ENCODE data around the gene CARM1.

CARM1 gene

GRCh38 chr19:10870955-10871603 lies at the start of gene CARM1:
Gene CARM1, plus strand, starts transcription at chr19:10871553. Its CDS starts 150 bp downstream, at chr19:10871703.
- peaks cover 3% of the 10 kb centered on the region for H3K4me1 ChIP-seq (ENCODE audit: control insufficient read depth, insufficient read depth, low read length, unreplicated experiment)
- H2AFZ ChIP-seq (ENCODE audit: low read length, unreplicated experiment), result peak within 1 kb of the TSS; percentile 95
- H3K27ac ChIP-seq (ENCODE audit: low read depth, low read length), result peak within 1 kb of the TSS; percentile 39
- no peaks in the 10 kb centered on the region for H3K36me3 ChIP-seq (ENCODE audit: insufficient read depth, low read length)
- H3K27me3 ChIP-seq (ENCODE audit: insufficient read depth, low read length), result no peaks in the 10 kb centered on the region
- H3K4me3 ChIP-seq (ENCODE audit: low read depth, low read length), result peak within 1 kb of the TSS; percentile 95
- peaks cover 36% of the 10 kb centered on the region for H3K79me2 ChIP-seq (ENCODE audit: control insufficient read depth, insufficient read depth, low read length, unreplicated experiment)

GRCh38 chr19:10823690-10824089 lies 47.7 kb upstream of the CARM1 start:
- Histone ChIP-seq H3K4me3 (ENCODE audit: low read depth, low read length) (no peak overlapping the region), H3K79me2 (ENCODE audit: control insufficient read depth, insufficient read depth, low read length, unreplicated experiment) (no peaks in the 10 kb centered on the region), H2AFZ (ENCODE audit: low read length, unreplicated experiment) (no peak overlapping the region), H3K27me3 (ENCODE audit: insufficient read depth, low read length) (no peaks in the 10 kb centered on the region), H3K36me3 (ENCODE audit: insufficient read depth, low read length) (peaks cover 5% of the 10 kb centered on the region; the same call in 1 of the 2 replicates), H3K4me1 (ENCODE audit: control insufficient read depth, insufficient read depth, low read length, unreplicated experiment) (peaks cover under 1% of the 10 kb centered on the region), H3K27ac (ENCODE audit: low read depth, low read length) (no peak overlapping the region)

- Histone ChIP-seq H3K27ac (ENCODE audit: low read depth, low read length) (no peak overlapping the region), H3K4me1 (ENCODE audit: control insufficient read depth, insufficient read depth, low read length, unreplicated experiment) (no peaks in the 10 kb centered on the region), H3K79me2 (ENCODE audit: control insufficient read depth, insufficient read depth, low read length, unreplicated experiment) (no peaks in the 10 kb centered on the region), H3K27me3 (ENCODE audit: insufficient read depth, low read length) (no peaks in the 10 kb centered on the region), H3K36me3 (ENCODE audit: insufficient read depth, low read length) (peaks cover 5% of the 10 kb centered on the region; the same call in 1 of the 2 replicates), H2AFZ (ENCODE audit: low read length, unreplicated experiment) (no peak overlapping the region), H3K4me3 (ENCODE audit: low read depth, low read length) (no peak overlapping the region)
Measured at GRCh38 chr19:10826231-10826630, 45.1 kb upstream of the CARM1 start.

- peaks cover 5% of the 10 kb centered on the region; the same call in 1 of the 2 replicates for H3K36me3 ChIP-seq (ENCODE audit: insufficient read depth, low read length)
- no peaks in the 10 kb centered on the region for H3K4me1 ChIP-seq (ENCODE audit: control insufficient read depth, insufficient read depth, low read length, unreplicated experiment)
- H3K4me3 ChIP-seq (ENCODE audit: low read depth, low read length), result no peak overlapping the region
- no peaks in the 10 kb centered on the region for H3K27me3 ChIP-seq (ENCODE audit: insufficient read depth, low read length)
- H3K79me2 ChIP-seq (ENCODE audit: control insufficient read depth, insufficient read depth, low read length, unreplicated experiment), result no peaks in the 10 kb centered on the region
- H3K27ac ChIP-seq (ENCODE audit: low read depth, low read length), result no peak overlapping the region
- no peak overlapping the region for H2AFZ ChIP-seq (ENCODE audit: low read length, unreplicated experiment)
Measured at GRCh38 chr19:10826846-10827245, 44.5 kb upstream of the CARM1 start.

GRCh38 chr19:10828981-10829821 lies 42.2 kb upstream of the CARM1 start:
- H3K4me1 ChIP-seq (ENCODE audit: control insufficient read depth, insufficient read depth, low read length, unreplicated experiment), result no peaks in the 10 kb centered on the region
- H3K27ac ChIP-seq (ENCODE audit: low read depth, low read length), result no peak overlapping the region
- peaks cover 5% of the 10 kb centered on the region; the same call in 1 of the 2 replicates for H3K36me3 ChIP-seq (ENCODE audit: insufficient read depth, low read length)
- H3K27me3 ChIP-seq (ENCODE audit: insufficient read depth, low read length), result no peaks in the 10 kb centered on the region
- no peaks in the 10 kb centered on the region for H3K79me2 ChIP-seq (ENCODE audit: control insufficient read depth, insufficient read depth, low read length, unreplicated experiment)
- H2AFZ ChIP-seq (ENCODE audit: low read length, unreplicated experiment), result no peak overlapping the region
- no peak overlapping the region for H3K4me3 ChIP-seq (ENCODE audit: low read depth, low read length)

- no peak overlapping the region for H3K4me3 ChIP-seq (ENCODE audit: low read depth, low read length)
- no peaks in the 10 kb centered on the region for H3K79me2 ChIP-seq (ENCODE audit: control insufficient read depth, insufficient read depth, low read length, unreplicated experiment)
- H3K4me1 ChIP-seq (ENCODE audit: control insufficient read depth, insufficient read depth, low read length, unreplicated experiment), result no peaks in the 10 kb centered on the region
- peaks cover under 1% of the 10 kb centered on the region; the same call in 1 of the 2 replicates for H3K36me3 ChIP-seq (ENCODE audit: insufficient read depth, low read length)
- H2AFZ ChIP-seq (ENCODE audit: low read length, unreplicated experiment), result no peak overlapping the region
- no peaks in the 10 kb centered on the region for H3K27me3 ChIP-seq (ENCODE audit: insufficient read depth, low read length)
- H3K27ac ChIP-seq (ENCODE audit: low read depth, low read length), result no peak overlapping the region
Measured at GRCh38 chr19:10829967-10830366, 41.4 kb upstream of the CARM1 start.

GRCh38 chr19:10830370-10830769 lies 41.0 kb upstream of the CARM1 start:
- Histone ChIP-seq H3K36me3 (ENCODE audit: insufficient read depth, low read length) (no peaks in the 10 kb centered on the region), H3K27ac (ENCODE audit: low read depth, low read length) (no peak overlapping the region), H3K4me1 (ENCODE audit: control insufficient read depth, insufficient read depth, low read length, unreplicated experiment) (no peaks in the 10 kb centered on the region), H3K27me3 (ENCODE audit: insufficient read depth, low read length) (no peaks in the 10 kb centered on the region), H2AFZ (ENCODE audit: low read length, unreplicated experiment) (no peak overlapping the region), H3K79me2 (ENCODE audit: control insufficient read depth, insufficient read depth, low read length, unreplicated experiment) (no peaks in the 10 kb centered on the region), H3K4me3 (ENCODE audit: low read depth, low read length) (no peak overlapping the region)

GRCh38 chr19:10830931-10831779 lies 40.2 kb upstream of the CARM1 start:
- Histone ChIP-seq H3K36me3 (ENCODE audit: insufficient read depth, low read length) (no peaks in the 10 kb centered on the region), H3K4me1 (ENCODE audit: control insufficient read depth, insufficient read depth, low read length, unreplicated experiment) (no peaks in the 10 kb centered on the region), H3K4me3 (ENCODE audit: low read depth, low read length) (no peak overlapping the region), H2AFZ (ENCODE audit: low read length, unreplicated experiment) (no peak overlapping the region), H3K27me3 (ENCODE audit: insufficient read depth, low read length) (no peaks in the 10 kb centered on the region), H3K27ac (ENCODE audit: low read depth, low read length) (no peak overlapping the region), H3K79me2 (ENCODE audit: control insufficient read depth, insufficient read depth, low read length, unreplicated experiment) (no peaks in the 10 kb centered on the region)

- Histone ChIP-seq H2AFZ (ENCODE audit: low read length, unreplicated experiment) (no peak overlapping the region), H3K4me1 (ENCODE audit: control insufficient read depth, insufficient read depth, low read length, unreplicated experiment) (peaks cover 9% of the 10 kb centered on the region), H3K79me2 (ENCODE audit: control insufficient read depth, insufficient read depth, low read length, unreplicated experiment) (no peaks in the 10 kb centered on the region), H3K27me3 (ENCODE audit: insufficient read depth, low read length) (no peaks in the 10 kb centered on the region), H3K36me3 (ENCODE audit: insufficient read depth, low read length) (no peaks in the 10 kb centered on the region), H3K27ac (ENCODE audit: low read depth, low read length) (no peak overlapping the region), H3K4me3 (ENCODE audit: low read depth, low read length) (no peak overlapping the region)
Measured at GRCh38 chr19:10831987-10832938, 39.1 kb upstream of the CARM1 start.
